HG03135 (cell line): ENCODE data around the gene MDM4.
A peak's percentile ranks its signal among the peaks of the same experiment; 100 is the strongest.

Experiments used
- ATAC-seq: cut with Tn5 transposase; IDR thresholded peaks from one replicate; pipeline ENCODE4 v1.9.1; 2021; ENCODE audit warnings: mild to moderate bottlenecking, moderate library complexity; ENCODE audit not compliant: unreplicated experiment

MDM4 gene

DNA sequence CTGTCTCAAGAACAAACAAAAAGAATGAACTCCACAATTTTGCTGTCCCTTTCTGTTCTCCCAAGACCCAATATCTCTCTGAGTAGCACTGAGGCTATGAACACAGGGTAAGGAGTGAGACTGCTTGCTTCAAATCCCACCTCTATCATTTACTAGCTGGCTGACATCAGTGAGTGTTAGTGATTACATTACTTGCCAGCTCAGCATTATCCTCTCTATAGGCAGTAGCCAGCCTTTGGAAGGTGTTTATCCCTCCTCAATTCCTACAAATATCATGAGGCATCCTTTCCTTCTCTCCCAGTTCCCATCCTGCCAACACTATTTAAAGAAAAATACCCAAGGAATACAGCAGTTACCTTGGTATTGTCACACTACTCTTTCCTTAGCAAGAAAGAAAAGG, 24.6 kb upstream of the MDM4 start:
- no peak for ATAC-seq

DNA sequence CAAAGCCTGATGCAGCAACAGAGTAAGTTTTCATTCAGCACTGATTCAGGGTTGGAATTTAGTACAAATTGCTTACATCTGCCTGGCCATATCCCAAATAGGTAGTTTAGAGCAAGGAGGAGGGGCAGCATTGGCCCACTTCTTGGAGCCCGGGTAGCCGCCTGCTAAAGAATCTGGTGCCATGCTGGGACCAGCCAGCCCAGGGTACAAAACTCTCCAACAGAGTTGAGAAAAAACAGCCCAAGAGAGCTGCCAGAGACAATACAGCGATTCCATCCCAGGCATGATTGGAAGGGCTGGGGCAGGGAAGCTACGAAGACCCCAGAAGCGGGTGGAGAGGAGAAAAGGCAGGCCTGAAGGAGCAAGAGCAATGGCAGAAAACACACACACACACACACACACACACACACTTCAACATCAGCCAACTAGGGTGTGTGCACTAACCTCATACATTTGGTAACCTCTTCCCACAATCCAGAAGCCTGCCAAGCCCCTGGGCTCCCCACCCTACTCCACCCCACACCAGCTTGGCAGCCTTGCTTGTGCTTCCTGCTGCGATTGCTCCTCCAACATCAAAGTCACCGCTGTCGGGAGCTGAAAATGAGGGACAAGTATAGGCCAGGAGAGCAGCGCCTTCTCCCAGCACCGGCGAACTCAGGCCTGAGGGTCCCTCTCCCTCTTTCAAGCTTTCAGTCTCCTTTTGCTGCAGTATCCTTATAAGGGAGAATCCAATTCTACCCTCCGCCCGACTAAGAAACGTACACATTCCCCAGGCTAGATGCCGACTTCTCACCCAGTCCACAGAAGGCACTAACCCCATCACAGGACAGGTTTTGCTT, 22.8 kb upstream of the MDM4 start:
- no peak for ATAC-seq

DNA sequence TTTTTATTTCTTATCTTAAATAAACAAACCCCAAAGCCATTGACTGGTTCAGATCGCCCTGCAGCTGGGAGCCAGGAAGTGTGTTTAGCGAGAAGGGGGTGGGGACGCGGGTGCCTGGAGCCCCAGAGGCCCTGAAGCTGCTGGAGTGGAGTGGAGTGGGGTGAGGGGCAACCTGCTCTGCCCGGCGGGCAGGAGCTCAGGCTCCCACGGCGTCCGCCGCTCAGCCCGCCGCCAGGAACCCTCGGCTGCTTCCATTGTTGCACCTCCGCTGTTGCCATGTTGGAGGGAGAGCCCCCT, 22.3 kb upstream of the MDM4 start:
- no peak for ATAC-seq

DNA sequence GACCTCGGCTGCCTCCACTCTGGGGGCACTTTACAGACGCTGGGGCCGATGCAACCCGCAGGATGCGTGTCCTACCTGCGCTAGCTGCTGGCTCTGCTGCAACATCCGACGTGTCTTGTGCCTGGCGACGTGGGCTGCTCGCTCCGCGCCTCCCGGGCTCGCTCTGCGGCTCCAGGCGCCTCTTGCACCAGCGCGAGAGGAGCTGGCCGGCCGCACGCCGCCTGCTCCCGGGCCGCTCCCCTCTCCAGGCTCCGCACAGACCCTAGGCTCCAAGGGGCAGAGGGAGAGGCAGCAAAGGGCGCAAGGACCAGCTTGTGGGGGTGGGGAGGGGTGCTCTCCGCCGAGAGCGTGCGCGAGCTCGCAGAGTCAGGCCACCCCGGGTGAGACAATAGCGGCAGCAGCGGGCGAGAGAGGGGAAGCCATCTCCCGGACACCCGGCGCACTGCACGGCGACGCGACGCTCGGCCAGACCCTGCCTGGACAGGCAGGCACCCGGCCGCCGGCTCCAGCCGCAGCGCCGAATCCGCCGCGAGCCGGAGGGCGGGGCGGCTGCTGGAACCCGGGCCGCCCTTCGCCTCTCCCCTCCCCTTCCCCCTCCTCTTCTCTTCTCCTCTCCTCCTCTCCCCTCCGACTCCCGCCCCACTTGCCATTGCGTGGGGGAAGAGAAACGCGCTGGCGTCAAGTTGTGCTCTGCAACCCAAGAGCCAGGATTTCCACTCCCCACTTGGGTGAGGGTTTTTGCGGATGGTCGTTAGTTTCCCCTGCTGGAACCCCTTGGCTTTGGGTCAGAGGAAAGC, 21.7 kb upstream of the MDM4 start, which contains the start of gene PIK3C2B:
Gene PIK3C2B (minus strand): TSS at position 525 of the 797 bp plus-strand sequence. CDS start 25,003 bp downstream, outside the sequence.
- peak; percentile 87 for ATAC-seq

DNA sequence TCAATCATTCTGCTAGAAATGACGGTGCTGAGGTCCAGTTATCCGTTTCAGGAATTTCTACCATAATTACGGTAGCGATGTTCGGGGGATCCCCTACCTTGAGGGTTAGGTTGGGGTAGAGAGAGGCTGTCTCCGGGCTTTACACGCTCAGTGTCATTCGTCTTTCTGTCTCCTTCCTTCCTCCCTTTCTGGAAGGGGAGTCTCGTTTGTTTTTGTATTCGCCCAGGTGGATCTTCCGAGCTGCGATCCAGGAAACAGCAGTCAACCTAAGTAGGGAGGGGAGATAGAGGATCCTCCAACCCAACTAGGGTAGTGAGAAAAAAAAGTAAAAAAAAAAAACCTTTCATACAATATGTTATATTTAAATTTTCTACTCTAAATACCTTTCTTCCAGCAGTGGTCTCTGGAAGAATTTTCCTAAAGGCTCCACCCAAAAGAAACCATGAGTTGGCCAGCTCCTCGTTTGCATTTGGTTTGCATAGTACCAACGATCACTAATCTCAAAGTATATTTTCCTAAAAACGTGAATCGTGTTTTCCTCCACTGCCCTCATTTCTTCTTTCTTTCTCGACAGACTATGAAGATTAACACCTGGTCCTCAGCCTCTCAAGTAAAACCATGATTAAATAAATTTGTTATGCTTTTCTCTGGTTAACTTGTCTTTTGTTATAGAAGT, 21.0 kb upstream of the MDM4 start:
- peak; percentile 32 for ATAC-seq

DNA sequence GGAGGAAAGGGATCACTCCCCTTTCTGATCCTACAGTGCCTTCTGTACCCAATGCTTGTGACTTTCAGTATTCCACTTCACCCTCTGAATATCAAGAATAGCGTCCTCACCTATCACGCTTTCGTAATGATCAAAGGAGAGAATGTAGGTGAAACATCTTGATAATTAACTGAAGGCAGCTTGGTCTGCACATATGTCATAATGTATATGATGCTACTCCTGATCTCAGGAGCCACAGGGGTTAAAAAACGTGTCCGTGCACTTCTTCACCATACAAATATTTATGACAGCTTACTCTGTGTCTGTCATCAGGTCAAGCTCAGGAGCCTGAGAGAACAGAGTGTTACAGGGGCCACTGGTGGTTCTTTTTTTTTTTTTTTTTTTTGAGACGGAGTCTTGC, 20.4 kb upstream of the MDM4 start:
- ATAC-seq: no peak

DNA sequence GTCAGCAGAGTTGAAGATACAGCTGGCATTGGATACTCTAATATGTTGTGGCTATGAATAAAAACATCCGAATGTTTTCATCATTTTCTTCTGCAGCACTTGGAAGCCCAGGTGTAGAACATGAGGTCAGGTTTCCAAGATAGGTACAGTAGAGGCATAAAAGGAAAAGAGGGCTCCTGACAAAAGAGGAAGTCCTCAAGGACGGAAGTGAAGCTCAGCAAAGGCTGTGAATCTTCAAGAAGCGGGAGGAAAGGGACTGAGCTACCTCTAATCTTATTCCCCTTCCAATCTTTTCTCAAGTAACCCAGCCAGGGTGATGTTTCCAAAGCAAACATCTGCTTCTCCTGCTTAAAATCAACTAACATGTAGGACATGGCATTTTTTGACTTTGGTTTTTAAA, 17.2 kb upstream of the MDM4 start:
- ATAC-seq: no peak

DNA sequence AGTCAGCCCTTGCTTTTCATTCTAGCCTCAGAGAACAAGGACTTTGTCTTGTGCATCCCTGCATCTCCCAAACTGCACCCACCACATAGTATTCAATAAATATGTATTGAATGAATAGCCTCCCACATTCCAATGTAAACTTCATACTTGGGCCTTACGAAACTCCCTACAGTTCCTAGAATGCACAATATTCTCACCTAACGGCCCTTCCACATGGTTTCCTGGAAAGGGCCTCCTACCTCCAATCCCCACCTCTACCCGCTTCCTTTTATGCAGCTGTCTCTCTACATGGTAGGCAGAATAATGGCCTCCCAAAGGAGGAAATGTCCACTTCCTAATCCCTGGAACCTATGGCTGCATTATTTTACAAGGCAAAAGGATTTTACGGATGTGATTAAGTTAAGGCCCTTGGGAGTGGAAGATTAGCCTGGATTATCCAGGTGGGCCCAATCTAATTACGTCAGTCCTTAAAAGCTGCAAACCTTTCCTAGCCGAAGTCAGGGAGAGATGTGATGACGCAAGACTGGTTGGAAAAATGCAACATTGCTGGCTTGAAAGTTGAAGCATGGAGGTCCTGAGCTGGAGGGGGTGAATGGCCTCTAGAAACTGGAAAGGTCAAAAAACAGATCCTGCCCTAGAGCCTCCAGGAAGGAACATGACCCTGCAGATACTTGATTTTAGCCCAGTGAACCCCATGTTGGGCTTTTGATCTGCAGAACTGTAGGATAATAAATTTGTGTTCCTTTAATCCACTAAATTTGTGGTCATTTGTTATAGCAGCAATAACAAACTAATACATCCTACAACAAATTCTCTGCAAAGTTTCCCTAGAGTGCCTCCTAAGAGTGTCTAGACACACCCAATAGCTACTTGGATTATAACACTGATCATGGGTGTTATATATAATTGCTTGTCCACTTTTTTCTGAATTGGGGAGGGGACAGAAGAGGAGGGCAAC, 16.4 kb upstream of the MDM4 start:
- no peak for ATAC-seq

DNA sequence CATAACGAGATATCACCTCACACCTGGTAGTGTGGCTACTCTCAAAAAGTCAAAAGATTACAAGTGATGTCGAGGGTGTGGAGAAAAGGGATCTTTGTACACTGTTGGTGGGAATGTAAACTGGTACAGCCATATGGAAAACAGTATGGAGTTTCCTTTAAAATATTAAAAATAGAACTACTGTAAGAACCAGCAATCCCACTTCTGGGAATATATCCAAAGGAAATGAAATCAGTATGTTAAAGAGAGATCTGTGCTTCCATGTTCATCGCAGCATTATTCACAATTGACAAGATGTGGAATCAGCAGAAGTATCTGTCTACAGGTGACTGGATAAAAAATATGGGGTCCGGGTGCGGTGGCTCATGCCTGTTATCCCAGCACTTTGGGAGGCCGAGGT, 14.0 kb upstream of the MDM4 start:
- no peak for ATAC-seq

DNA sequence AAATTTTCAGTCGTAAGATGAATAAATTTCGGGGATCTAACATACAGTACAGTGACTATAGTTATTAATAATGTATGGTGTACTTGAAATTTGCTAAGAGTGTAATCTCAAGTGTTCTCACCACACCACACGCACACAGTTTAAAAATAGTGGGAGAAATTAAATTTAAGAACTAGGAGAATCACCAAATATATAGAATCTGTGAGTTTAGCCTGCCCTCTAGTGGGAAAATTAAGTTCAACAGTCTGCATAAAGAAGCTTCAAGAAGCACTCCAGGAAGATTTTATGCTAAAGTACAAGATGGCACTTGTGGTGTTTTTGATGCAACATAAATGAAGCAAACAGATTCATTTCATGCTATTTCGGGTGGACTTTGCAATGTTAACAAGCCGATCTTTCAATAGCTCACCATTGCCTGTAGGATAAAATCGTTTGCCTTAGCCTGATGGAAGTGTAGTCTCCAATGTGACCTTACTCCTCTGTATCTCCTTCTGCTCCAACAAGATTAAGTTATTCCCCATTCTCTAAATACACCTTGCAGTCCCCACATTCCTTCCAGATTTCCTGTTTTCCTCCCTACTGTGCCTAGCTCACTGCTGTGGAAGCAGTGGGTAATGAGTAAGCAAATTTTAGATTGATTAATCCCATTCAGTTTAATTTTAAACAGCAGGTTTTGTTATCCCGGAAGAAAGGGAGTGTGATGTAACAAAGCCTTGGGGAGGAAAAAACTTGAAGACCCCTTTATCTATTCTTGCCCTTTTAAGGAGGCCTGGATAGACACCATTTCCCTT, 12.9 kb upstream of the MDM4 start:
- no peak for ATAC-seq

DNA sequence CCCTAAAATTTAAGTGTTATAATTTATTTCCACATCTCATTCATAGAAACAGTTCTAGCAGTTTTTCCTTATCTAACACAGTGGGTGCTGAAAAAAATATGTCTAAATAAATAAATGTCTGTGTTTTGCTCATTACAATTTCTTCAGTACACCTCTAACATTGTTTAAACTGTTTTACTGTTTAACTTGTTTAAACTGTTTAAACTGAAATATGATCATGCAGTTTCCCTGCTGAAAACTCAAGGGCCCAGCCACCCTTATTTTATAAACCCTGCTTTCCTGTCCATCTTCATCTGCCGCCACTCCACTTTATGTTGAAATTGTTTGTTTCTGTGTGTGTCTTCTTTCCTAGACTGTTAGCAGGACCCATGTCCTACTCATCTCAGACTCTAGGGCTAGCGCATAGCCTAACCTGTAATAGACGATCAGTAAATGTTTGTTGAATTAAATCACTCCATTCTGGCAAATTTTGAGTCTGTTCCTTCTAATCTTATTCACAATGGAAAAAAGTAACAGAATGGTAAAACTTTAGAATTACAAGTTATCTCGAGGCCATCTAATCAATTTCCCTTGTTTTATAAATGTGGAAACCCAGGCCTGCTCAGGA, 12.2 kb upstream of the MDM4 start:
- no peak for ATAC-seq

DNA sequence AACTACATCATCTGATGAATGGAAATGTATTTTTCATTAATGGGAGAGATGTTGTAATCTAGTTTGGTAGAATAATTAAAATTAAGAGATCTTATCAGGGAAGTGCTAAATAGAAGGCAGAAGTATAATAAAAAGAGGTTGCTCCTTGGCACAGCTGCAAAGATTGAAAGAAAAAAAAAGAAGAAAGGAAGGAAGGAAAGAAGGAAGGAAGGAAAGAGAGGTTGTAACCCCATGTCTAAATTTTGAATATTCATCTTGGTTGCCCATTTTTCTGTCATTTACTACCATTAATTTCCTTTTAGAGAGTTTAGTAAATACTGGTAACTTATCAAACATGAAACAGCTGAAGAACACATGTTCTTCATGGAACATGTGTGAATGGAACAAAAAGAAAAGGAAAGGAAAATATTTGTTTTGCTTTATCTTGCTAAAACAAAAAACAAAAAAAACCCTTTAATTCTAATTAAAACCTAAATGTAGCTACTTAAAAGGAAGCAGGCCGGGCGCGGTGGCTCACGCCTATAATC, 10.5 kb upstream of the MDM4 start:
- no peak for ATAC-seq

DNA sequence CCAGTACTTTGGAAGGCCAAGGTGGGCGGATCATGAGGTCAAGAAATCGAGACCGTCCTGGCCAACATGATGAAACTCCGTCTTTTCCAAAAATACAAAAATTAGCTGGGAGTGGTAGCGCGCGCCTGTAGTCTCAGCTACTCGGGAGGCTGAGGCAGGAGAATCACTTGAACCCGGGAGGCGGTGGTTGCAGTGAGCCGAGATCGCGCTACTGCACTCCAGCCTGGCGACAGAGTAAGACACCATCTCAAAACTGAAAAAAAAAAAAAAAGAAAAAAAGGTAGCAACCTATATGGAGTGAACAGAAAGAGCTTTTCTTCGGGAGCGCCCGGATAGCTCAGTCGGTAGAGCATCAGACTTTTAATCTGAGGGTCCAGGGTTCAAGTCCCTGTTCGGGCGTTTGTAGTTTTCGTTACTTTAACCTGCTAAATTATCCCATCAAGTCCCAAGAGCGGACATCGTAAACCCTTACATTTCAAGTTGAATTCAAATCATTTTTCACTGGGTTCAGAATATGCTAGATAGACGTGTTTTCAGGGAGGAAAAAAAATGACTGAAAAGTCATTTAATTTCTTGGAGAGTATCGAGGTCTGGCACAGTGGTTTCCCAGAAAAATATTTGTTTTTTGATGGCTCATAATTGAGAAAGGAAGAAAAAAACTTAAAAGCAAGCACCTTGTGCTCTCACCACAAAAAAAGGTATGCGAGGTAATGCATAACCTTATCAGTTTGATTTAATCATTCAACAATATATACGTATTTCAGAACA, 9.8 kb upstream of the MDM4 start:
- ATAC-seq: peak; percentile 64

DNA sequence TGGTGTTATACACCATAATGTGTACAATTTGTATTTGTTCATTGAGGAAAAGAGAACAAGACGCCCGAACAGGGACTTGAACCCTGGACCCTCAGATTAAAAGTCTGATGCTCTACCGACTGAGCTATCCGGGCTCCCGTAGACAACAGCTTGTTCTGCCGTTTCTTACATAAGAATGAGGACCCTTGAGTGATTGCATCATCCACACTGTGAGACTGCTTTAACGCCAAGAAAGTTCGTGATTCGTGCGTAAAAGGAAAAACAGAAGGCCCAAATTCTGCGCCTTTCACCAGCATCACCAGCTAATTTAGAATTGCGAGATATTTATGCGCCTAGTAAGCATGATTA, 9.3 kb upstream of the MDM4 start:
- peak; percentile 70 for ATAC-seq

DNA sequence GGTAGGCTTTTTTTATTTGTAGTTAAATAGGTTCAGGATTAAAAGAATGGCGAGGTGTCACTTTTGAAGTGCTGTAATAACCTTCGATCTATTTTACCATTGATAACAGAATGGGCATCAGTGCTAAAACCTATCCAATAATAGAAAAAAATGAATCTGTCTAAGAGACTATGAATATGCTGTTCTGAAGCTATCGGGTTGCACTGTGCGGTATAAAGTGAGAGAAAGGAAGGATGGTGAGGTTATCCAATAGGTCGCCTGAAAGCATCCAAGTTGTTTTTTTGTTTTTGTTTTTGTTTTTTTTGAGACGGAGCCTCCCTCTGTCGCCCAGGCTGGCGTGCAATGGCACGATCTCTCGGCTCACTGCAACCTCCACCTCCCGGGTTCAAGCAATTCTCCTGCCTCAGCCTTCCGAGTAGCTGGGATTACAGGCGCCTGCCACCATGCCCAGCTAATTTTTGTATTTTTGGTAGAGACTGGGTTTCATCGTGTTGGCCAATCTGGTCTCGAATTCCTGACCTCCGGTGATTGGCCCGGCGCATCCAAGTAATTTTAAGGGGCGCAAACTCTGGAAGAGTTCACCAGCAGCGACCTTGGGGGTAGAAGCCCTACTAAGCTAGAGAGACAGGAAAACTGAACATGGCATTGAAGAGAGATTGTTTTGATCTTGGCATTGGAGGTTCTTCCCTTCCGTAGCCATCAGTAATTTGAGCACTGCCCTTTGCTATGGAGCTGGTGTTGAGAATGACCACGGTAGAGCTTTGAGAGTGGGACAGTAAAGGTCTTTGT, 8.7 kb upstream of the MDM4 start:
- peak; percentile 7 for ATAC-seq

DNA sequence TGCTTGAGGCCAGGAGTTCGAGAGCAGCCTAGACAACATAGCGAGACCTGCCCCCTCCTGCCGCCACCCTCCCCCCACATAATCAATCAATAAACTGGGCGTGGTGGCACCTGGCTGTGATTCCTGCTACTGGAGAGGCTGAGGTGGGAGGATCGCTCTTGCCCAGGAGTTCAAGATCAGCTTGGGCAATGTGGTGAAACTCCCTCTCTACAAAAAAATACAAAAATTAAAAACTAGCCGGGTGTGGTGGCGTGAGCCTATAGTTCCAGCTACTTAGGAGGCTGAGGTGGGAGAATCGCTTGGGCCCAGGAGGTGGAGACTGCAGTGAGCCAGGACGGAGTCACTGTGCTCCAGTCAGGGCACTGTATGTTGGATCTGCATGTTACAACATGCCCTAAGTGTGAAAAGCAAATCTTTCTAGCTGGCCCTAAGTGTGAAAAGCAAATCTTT, 7.0 kb upstream of the MDM4 start:
- no peak for ATAC-seq

DNA sequence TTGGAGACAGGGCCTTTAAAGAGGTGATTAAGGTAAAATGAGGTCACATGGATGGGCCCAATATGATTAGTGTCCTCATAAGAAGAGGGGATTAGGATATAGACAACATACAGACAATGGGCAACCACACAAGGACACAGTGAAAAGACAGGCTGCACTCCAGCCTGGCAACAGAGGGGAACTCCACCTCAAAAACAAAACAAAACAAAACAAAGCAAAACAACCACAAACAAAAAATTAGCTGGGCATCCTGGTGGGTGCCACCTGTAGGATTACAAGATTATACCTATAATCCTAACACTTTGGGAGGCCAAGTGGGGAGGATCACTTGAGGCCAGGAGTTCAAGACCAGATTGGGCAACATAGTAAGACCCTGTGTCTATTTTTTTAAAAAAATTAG, 4.8 kb upstream of the MDM4 start:
- no peak for ATAC-seq
